Fibroblast of the aortic adventitia (primary cell): Measurements from ENCODE around the gene ZNF593OS. TPM values are rescaled to one million over a fixed set of nuclear protein-coding genes. Genes with fewer than 3 reads are reported as not detected.

Source experiments
- DNase-seq: peaks from one replicate; pipeline ENCODE4 v3.0.0-alpha.2; 2010; ENCODE audit warnings: low read depth
- H3K4me3 ChIP-seq: 2 replicates; pipeline ENCODE4 v1.5.1; 2011; ENCODE audit warnings: low read depth, mild to moderate bottlenecking, control low read depth, low read length, moderate library complexity
- CTCF ChIP-seq: IDR thresholded peaks from 2 replicates; pipeline ENCODE4 v1.5.1; 2011; ENCODE audit warnings: mild to moderate bottlenecking, low read length, control low read depth, inconsistent platforms; ENCODE audit not compliant: insufficient read depth
- total RNA-seq: library from RNA; depleted of rRNA; stranded (reverse); fragments of >200 nt; gene quantifications from 2 replicates; pipeline ENCODE4 v1.2.3, GENCODE V29; 2012; ENCODE audit warnings: low replicate concordance

The ZNF593OS gene
- total RNA-seq, 1 donor = not detected

GRCh38 chr1:26195805-26196204, 24.2 kb upstream of the ZNF593OS start:
- TF ChIP-seq CTCF = no peak
- no peak overlapping the region for H3K4me3 ChIP-seq
- DNase-seq = no peak

- no peak for TF ChIP-seq CTCF
- no peak overlapping the region for H3K4me3 ChIP-seq
- no peak for DNase-seq
Measured at GRCh38 chr1:26191739-26192138, 20.1 kb upstream of the ZNF593OS start.

GRCh38 chr1:26190373-26190987, 18.8 kb upstream of the ZNF593OS start, which contains the start of gene CATSPER4:
CATSPER4 (plus strand) TSS chr1:26190602; CDS start chr1:26190628, 26 bp downstream.
- DNase-seq = no peak
- TF ChIP-seq CTCF = peak; percentile 25
- H3K4me3 ChIP-seq = no peak within 1 kb of the TSS

GRCh38 chr1:26189751-26190275, 18.2 kb upstream of the ZNF593OS start:
- DNase-seq = no peak
- TF ChIP-seq CTCF = no peak
- no peak overlapping the region for H3K4me3 ChIP-seq

- no peak for TF ChIP-seq CTCF
- DNase-seq = no peak
- H3K4me3 ChIP-seq = no peak overlapping the region
Measured at GRCh38 chr1:26189331-26189730, 17.7 kb upstream of the ZNF593OS start.

GRCh38 chr1:26188477-26188876, 16.8 kb upstream of the ZNF593OS start:
- no peak for TF ChIP-seq CTCF
- DNase-seq = no peak
- no peak overlapping the region for H3K4me3 ChIP-seq

GRCh38 chr1:26187882-26188281, 16.2 kb upstream of the ZNF593OS start:
- no peak for DNase-seq
- TF ChIP-seq CTCF = no peak
- H3K4me3 ChIP-seq = no peak overlapping the region
